Measurements from ENCODE around the gene SEMA3B. TPM values are rescaled to one million over a fixed set of nuclear protein-coding genes. Genes with fewer than 3 reads are reported as not detected.

SEMA3B gene
- total and polyA plus RNA-seq, 12 donors: 14.9 to 46.7 (median 21.9) TPM

GRCh38 chr3:50255251-50255615 lies 13.7 kb upstream of the SEMA3B start:
- peak overlapping the region in 1 of 10 donors; percentile 6 for H3K4me3 ChIP-seq
- 72 to 75% methylated on average over 9 of the region's 9 CpGs for WGBS, 2 donors
- H3K27me3 ChIP-seq: no peaks in the 10 kb centered on the region
- TF ChIP-seq CTCF (IDR thresholded peaks at IDR 0.05): no peak
- ATAC-seq (no peak), DNase-seq (no peak)
- intact Hi-C loops (cut with DNase I): loop anchor here in 1 of 10 donors (5.0 kb wide), 1 partner anchor 67 kb away; the partner anchor contains the start of gene HYAL2
- peaks cover 39 to 96% (median 75%) of the 10 kb centered on the region in 9 donors for H3K4me1 ChIP-seq
- H3K9me3 ChIP-seq: peaks cover 0 to 7% (median 0%) of the 10 kb centered on the region in 11 donors
- peaks cover 6 to 96% (median 42%) of the 10 kb centered on the region in 9 donors for H3K36me3 ChIP-seq
- H3K27ac ChIP-seq: peak overlapping the region; percentile 73 to 100 (median 93)

- 89 to 91% methylated on average over 20 of the region's 20 CpGs for WGBS, 2 donors
- intact Hi-C loops (cut with DNase I): loop anchor here in 1 of 10 donors (5.0 kb wide), 1 partner anchor 65 kb away; the partner anchor contains the start of gene HYAL2
- H3K36me3 ChIP-seq: peaks cover 6 to 76% (median 40%) of the 10 kb centered on the region in 9 donors
These were observed 11.7 kb upstream of the SEMA3B start for GRCh38 chr3:50256978-50257890.

GRCh38 chr3:50258029-50258680 lies 10.8 kb upstream of the SEMA3B start:
- 89% methylated on average over 17 of the region's 17 CpGs for WGBS, 2 donors
- no peak for TF ChIP-seq CTCF (IDR thresholded peaks at IDR 0.05)
- H3K27me3 ChIP-seq: no peaks in the 10 kb centered on the region
- ATAC-seq: no peak
- H3K36me3 ChIP-seq: peaks cover 6 to 67% (median 33%) of the 10 kb centered on the region in 9 donors
- H3K27ac ChIP-seq: peak overlapping the region in 8 of 10 donors; percentile 29 to 100 (median 99)
- DNase-seq: no peak
- peaks cover 0 to 7% (median 0%) of the 10 kb centered on the region in 11 donors for H3K9me3 ChIP-seq
- H3K4me3 ChIP-seq: no peak overlapping the region
- H3K4me1 ChIP-seq: peaks cover 38 to 85% (median 58%) of the 10 kb centered on the region in 9 donors
- intact Hi-C loops (cut with DNase I): loop anchor here in 1 of 10 donors (5.0 kb wide), 1 partner anchor 64 kb away; the partner anchor contains the start of gene HYAL2

More at GRCh38 chr3:50256978-50257890, 11.7 kb upstream of the SEMA3B start:
- Histone ChIP-seq H3K9me3 (peaks cover 0 to 7% (median 0%) of the 10 kb centered on the region in 11 donors), H3K27ac (peak overlapping the region in 9 of 10 donors; percentile 21 to 100 (median 99)), H3K4me1 (peaks cover 41 to 94% (median 67%) of the 10 kb centered on the region in 9 donors), H3K27me3 (no peaks in the 10 kb centered on the region), H3K4me3 (no peak overlapping the region)
- TF ChIP-seq CTCF (IDR thresholded peaks at IDR 0.05): peak; percentile 24 to 64 (median 53)
- DNase-seq: no peak
- ATAC-seq: no peak

GRCh38 chr3:50258979-50259378 lies 10.0 kb upstream of the SEMA3B start:
- peaks cover 35 to 82% (median 53%) of the 10 kb centered on the region in 9 donors for H3K4me1 ChIP-seq
- intact Hi-C loops (cut with DNase I): loop anchor here in 1 of 10 donors (5.0 kb wide), 1 partner anchor 63 kb away; the partner anchor contains the start of gene HYAL2
- no peak for ATAC-seq
- peak in 1 of 2 donors; percentile 15 for DNase-seq
- WGBS, 2 donors: 80 to 82% methylated on average over 16 of the region's 16 CpGs
- no peaks in the 10 kb centered on the region for H3K27me3 ChIP-seq
- peaks cover 0 to 7% (median 0%) of the 10 kb centered on the region in 11 donors for H3K9me3 ChIP-seq
- TF ChIP-seq CTCF (IDR thresholded peaks at IDR 0.05): no peak
- peaks cover 6 to 58% (median 33%) of the 10 kb centered on the region in 9 donors for H3K36me3 ChIP-seq
- H3K27ac ChIP-seq: peak overlapping the region; percentile 94 to 100 (median 99)
- no peak overlapping the region for H3K4me3 ChIP-seq

Measured in heart right ventricle (tissue), 16 donors.